ENCODE data around the gene WHRN.

Gene WHRN

DNA sequence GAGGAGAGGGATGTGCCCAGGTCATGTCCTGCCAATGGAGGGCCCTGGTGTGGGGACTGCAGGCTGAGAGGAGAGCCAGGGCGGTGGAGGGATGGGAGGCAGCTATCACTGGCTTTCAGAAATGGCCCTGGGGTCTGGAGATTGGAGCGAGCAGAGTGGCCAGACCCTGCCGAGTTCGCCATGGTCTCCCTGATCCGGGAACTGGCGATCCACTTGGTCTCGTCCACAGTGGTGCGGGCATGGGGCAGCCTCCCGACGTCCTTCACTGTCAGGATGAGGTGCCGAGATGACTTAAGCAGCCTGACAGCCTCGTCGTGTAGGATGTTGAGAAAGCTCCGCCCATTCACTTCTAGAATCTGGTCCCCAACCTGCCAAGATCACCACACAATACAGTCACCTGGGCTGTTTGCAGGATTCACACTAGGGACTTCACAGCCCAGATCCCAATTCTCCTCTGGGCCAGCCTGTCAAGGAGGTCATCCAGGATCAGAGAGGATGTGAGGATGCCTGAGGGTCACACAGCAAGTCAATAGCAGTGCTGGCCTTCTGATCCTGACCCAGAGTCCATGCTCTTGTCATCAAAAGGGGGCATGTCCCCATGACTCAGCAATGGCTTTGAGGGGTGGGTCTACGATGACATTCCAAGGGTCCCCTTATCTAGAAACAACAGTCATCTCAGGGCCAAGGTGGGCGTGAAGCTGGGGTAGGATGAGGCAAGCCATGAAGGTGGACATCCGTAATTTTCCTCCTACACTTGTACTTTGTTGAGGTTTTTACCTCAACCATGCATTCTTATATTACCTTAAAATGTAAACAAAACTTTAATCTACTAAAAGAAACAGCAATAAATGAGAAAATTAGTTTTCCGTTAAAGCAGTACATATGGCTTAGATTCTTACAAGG lies 79.0 kb downstream of the WHRN start:
- H3K4me3 ChIP-seq (ENCODE audit: low read depth, low read length): no peak overlapping the region
- DNase-seq (ENCODE audit: low read depth, low spot score): no peak
- POLR2A ChIA-PET: no interaction called here
- TF ChIP-seq CTCF (IDR thresholded peaks at IDR 0.05; ENCODE audit: insufficient read depth, low read length, missing control alignments): no peak
- CTCF ChIA-PET: interaction anchor here (1.0 to 5.8 kb wide), 3 partner anchors 9 to 19 kb away, joined by 3 to 25 read pairs (median 3); no protein-coding TSS in a partner anchor

GRCh38 chr9:114425126-114425525 lies 80.1 kb downstream of the WHRN start:
- no peak for DNase-seq (ENCODE audit: low read depth, low spot score)
- CTCF ChIA-PET: interaction anchor here (1.0 to 5.8 kb wide), 4 partner anchors 8 to 22 kb away, joined by 3 to 25 read pairs (median 4); no protein-coding TSS in a partner anchor
- POLR2A ChIA-PET: no interaction called here
- H3K4me3 ChIP-seq (ENCODE audit: low read depth, low read length): no peak overlapping the region
- no peak for TF ChIP-seq CTCF (IDR thresholded peaks at IDR 0.05; ENCODE audit: insufficient read depth, low read length, missing control alignments)

- DNase-seq (ENCODE audit: low read depth, low spot score): no peak
- ChIA-PET CTCF (interaction anchor here (1.7 to 5.8 kb wide), 3 partner anchors 11 to 229 kb away, joined by 4 to 25 read pairs (median 13); no protein-coding TSS in a partner anchor), POLR2A (no interaction called here)
- H3K4me3 ChIP-seq (ENCODE audit: low read depth, low read length): no peak overlapping the region
- no peak for TF ChIP-seq CTCF (IDR thresholded peaks at IDR 0.05; ENCODE audit: insufficient read depth, low read length, missing control alignments)
These were observed 81.1 kb downstream of the WHRN start for GRCh38 chr9:114424126-114424525.

GRCh38 chr9:114423181-114423580 lies 82.1 kb downstream of the WHRN start:
- DNase-seq (ENCODE audit: low read depth, low spot score): no peak
- POLR2A ChIA-PET: no interaction called here
- CTCF ChIA-PET: interaction anchor here (1.9 to 5.8 kb wide), 3 partner anchors 12 to 230 kb away, joined by 7 to 25 read pairs (median 13); no protein-coding TSS in a partner anchor
- no peak overlapping the region for H3K4me3 ChIP-seq (ENCODE audit: low read depth, low read length)
- no peak for TF ChIP-seq CTCF (IDR thresholded peaks at IDR 0.05; ENCODE audit: insufficient read depth, low read length, missing control alignments)

- ChIA-PET CTCF (interaction anchor here (1.8 to 8.1 kb wide), 3 partner anchors 13 to 232 kb away, joined by 8 to 207 read pairs (median 39); no protein-coding TSS in a partner anchor), POLR2A (no interaction called here)
- no peak for DNase-seq (ENCODE audit: low read depth, low spot score)
- TF ChIP-seq CTCF (IDR thresholded peaks at IDR 0.05; ENCODE audit: insufficient read depth, low read length, missing control alignments): no peak
- no peak overlapping the region for H3K4me3 ChIP-seq (ENCODE audit: low read depth, low read length)
These were observed 84.1 kb downstream of the WHRN start for GRCh38 chr9:114421147-114421546.

GRCh38 chr9:114419796-114420195 lies 85.5 kb downstream of the WHRN start:
- ChIA-PET POLR2A (no interaction called here), CTCF (interaction anchor here (1.1 to 8.1 kb wide), 6 partner anchors 9 to 236 kb away, joined by 3 to 207 read pairs (median 17); no protein-coding TSS in a partner anchor)
- no peak for TF ChIP-seq CTCF (IDR thresholded peaks at IDR 0.05; ENCODE audit: insufficient read depth, low read length, missing control alignments)
- H3K4me3 ChIP-seq (ENCODE audit: low read depth, low read length): no peak overlapping the region
- DNase-seq (ENCODE audit: low read depth, low spot score): no peak

Measured in AG04449 (cell line).